ENCODE results near the gene KIF2C. TPM values are rescaled to one million over a fixed set of nuclear protein-coding genes. Genes with fewer than 3 reads are reported as not detected.
"Not testable (repeated sequence)": the region's sequence is repeated elsewhere in the genome, so short reads cannot be mapped to it uniquely, and the experiment has no call there.

Gene KIF2C
- total RNA-seq, 4 donors from 2014 or later, result 0.64 to 15.1 TPM; not detected in 2

DNA sequence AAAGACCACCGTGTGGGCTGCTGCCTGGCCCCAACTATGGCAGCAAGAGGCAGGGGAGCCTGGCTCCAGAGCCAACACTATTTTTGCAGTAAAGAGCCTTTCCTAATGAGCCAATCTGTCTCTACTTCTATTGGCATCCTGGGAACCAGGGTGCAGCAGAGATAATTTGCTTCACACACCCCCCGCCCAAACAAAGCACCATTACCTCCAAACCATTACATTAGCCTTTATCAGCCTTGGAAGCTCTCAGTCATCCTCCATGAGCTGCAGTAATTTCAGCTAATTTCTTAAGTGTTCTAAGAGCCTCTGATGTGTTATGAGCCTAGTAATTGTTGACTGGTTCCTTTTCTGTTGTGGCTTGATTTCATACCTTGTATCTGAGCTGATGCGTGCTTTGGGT, 43.5 kb upstream of the KIF2C start:
- H3K27ac ChIP-seq, result no peak overlapping the region
- no peak for DNase-seq
- intact Hi-C loops (cut with DNase I; ENCODE audit: low total_unique reads), result no loop called here
- TF ChIP-seq, protein P1, sequence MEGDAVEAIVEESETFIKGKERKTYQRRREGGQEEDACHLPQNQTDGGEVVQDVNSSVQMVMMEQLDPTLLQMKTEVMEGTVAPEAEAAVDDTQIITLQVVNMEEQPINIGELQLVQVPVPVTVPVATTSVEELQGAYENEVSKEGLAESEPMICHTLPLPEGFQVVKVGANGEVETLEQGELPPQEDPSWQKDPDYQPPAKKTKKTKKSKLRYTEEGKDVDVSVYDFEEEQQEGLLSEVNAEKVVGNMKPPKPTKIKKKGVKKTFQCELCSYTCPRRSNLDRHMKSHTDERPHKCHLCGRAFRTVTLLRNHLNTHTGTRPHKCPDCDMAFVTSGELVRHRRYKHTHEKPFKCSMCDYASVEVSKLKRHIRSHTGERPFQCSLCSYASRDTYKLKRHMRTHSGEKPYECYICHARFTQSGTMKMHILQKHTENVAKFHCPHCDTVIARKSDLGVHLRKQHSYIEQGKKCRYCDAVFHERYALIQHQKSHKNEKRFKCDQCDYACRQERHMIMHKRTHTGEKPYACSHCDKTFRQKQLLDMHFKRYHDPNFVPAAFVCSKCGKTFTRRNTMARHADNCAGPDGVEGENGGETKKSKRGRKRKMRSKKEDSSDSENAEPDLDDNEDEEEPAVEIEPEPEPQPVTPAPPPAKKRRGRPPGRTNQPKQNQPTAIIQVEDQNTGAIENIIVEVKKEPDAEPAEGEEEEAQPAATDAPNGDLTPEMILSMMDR (IDR thresholded peaks at IDR 0.05), result no peak
- TF ChIP-seq POLR2A (IDR thresholded peaks at IDR 0.05), result no peak
- no peaks in the 10 kb centered on the region for H3K27me3 ChIP-seq
- no peak overlapping the region for H3K4me3 ChIP-seq
- H3K36me3 ChIP-seq, result no peaks in the 10 kb centered on the region
- H3K4me1 ChIP-seq, result no peaks in the 10 kb centered on the region
- no peaks in the 10 kb centered on the region for H3K9me3 ChIP-seq

DNA sequence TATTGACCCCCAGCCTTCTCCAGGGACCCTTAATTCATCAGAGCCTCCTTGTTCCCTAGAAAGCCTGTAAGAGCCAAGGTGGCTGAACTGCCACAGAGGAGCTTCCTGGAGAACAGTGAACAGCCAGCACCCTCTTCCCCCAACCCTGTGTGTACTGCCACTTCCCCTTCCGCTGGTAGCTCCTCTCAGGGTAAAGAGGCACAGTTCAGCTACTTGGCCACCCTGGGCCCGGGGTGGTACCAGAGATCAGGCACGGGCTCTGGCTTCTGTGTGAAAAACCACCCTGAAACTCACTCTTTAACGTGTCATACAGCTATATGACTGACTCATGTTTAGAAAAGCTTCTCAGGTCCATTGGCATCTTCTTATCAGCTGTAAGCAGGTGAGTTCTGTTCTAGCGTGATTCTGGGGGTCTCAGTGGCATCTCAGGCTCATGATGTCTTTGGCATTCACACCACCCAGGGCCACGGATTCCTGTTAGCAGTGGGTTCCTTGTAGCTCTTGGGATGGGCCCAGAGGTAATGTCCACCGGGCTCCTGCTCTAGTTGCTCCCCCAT, 42.8 kb upstream of the KIF2C start:
- TF ChIP-seq, protein P1 (IDR thresholded peaks at IDR 0.05), result no peak
- TF ChIP-seq POLR2A (IDR thresholded peaks at IDR 0.05), result no peak
- Histone ChIP-seq H3K27me3 (no peaks in the 10 kb centered on the region), H3K27ac (no peak overlapping the region), H3K36me3 (no peaks in the 10 kb centered on the region), H3K9me3 (no peaks in the 10 kb centered on the region), H3K4me3 (no peak overlapping the region), H3K4me1 (no peaks in the 10 kb centered on the region)
- intact Hi-C loops (cut with DNase I; ENCODE audit: low total_unique reads), result no loop called here
- DNase-seq, result no peak

DNA sequence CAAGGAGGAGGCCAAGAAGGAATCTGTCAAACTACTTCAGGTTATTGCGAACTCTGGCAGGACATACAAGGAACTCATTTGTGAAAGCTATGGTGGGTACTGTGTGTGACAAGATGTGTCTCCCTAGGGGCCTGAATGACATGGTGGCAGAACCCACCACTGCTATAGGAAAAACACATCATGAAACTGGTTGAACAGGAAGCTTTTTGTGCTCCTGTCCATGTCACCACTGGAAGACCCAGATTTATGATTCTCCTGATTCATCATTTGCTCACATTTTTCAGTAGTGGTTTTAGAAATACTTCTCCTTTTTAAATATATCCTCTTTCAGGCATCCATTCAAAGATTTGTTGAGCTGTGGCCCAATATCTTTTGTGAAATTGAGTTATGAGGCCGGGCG, 41.5 kb upstream of the KIF2C start:
- TF ChIP-seq POLR2A (IDR thresholded peaks at IDR 0.05), result no peak
- TF ChIP-seq, protein P1 (IDR thresholded peaks at IDR 0.05), result no peak
- no peak overlapping the region for H3K27ac ChIP-seq

DNA sequence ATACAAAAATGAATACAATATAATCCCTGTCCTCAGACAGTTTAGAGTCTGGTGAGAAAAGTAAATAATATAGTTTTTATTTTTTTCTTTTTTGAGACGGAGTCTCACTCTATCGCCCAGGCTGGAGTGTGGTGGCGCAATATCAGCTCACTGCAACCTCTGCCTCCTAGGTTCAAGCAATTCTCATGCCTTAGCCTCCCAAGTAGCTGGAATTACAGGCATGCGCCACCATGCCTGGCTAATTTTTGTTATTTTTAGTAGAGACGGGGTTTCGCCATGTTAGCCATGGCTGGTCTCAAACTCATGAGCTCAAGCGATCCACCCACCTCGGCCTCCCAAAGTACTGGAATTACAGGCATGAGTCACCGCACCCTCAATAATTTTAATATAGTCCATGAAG, 40.3 kb upstream of the KIF2C start:
- H3K27me3 ChIP-seq; DNase-seq; H3K36me3 ChIP-seq; H3K4me1 ChIP-seq; intact Hi-C loops (cut with DNase I; ENCODE audit: low total_unique reads); H3K9me3 ChIP-seq; H3K4me3 ChIP-seq; H3K27ac ChIP-seq: not testable (repeated sequence)

More for the DNA sequence above, 41.5 kb upstream of the KIF2C start:
- H3K4me1 ChIP-seq, result no peaks in the 10 kb centered on the region
- no peak for DNase-seq
- H3K36me3 ChIP-seq, result no peaks in the 10 kb centered on the region
- no peaks in the 10 kb centered on the region for H3K9me3 ChIP-seq
- no peaks in the 10 kb centered on the region for H3K27me3 ChIP-seq
- intact Hi-C loops (cut with DNase I; ENCODE audit: low total_unique reads), result no loop called here
- no peak overlapping the region for H3K4me3 ChIP-seq

- Histone ChIP-seq H3K4me3 (no peak overlapping the region), H3K4me1 (no peaks in the 10 kb centered on the region), H3K9me3 (no peaks in the 10 kb centered on the region), H3K27ac (no peak overlapping the region), H3K27me3 (no peaks in the 10 kb centered on the region), H3K36me3 (no peaks in the 10 kb centered on the region)
- DNase-seq, result no peak
- TF ChIP-seq, protein P1 (IDR thresholded peaks at IDR 0.05), result no peak
- no peak for TF ChIP-seq POLR2A (IDR thresholded peaks at IDR 0.05)
- intact Hi-C loops (cut with DNase I; ENCODE audit: low total_unique reads), result no loop called here
Measured at GRCh38 chr1:44700573-44700972, 39.1 kb upstream of the KIF2C start.

DNA sequence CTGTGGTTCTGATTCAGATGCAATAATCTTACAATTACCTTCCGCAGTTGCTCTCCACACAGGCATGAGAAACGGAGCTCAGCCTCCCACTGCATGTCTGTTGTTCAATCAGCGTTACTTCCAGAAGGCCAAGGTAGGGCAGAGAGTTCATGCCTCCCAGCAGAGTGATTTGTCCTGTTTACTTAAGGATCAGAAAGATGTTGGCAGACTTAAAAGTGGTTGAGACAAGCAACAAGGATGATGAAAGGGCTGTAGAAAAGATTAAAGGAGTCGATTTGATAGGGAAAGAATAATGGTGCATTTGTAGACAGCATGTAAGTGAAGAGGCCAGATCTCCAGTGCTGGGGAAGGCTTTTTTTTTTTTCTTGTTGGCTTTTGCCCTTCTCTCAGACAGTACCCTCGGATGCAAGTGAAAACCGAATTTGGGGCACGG, 38.5 kb upstream of the KIF2C start:
- TF ChIP-seq POLR2A (IDR thresholded peaks at IDR 0.05), result no peak
- TF ChIP-seq, protein P1 (IDR thresholded peaks at IDR 0.05), result no peak
- H3K4me3 ChIP-seq, result no peak overlapping the region
- H3K27me3 ChIP-seq, result no peaks in the 10 kb centered on the region
- intact Hi-C loops (cut with DNase I; ENCODE audit: low total_unique reads), result no loop called here
- no peak for DNase-seq
- no peak overlapping the region for H3K27ac ChIP-seq
- H3K4me1 ChIP-seq, result no peaks in the 10 kb centered on the region
- no peaks in the 10 kb centered on the region for H3K36me3 ChIP-seq
- no peaks in the 10 kb centered on the region for H3K9me3 ChIP-seq

All from uterus (tissue), 4 donors.